SK-N-MC (cell line): ENCODE data around the gene NKX2-1.

Source experiments
- DNase-seq: peaks from one replicate; pipeline ENCODE4 v3.0.0-alpha.2; 2011; ENCODE audit warnings: low read depth, low spot score
- H3K27ac ChIP-seq: fragments of 200-600 bp; sonication (generic); 2 replicates; pipeline ENCODE4 v1.5.1; 2016; ENCODE audit warnings: mixed run types
- H3K36me3 ChIP-seq: fragments of 200-600 bp; sonication (generic); 2 replicates; pipeline ENCODE4 v1.6.1; 2017; ENCODE audit warnings: antibody characterized with exemption, low read length, mixed read lengths; ENCODE audit not compliant: insufficient read depth
- H3K4me3 ChIP-seq: fragments of 200-600 bp; sonication (generic); 2 replicates; pipeline ENCODE4 v1.5.1; 2016
- H3K9ac ChIP-seq: fragments of 200-600 bp; sonication (generic); 2 replicates; pipeline ENCODE4 v1.8.0; 2017; ENCODE audit warnings: mixed run types, mixed read lengths; ENCODE audit not compliant: insufficient read length
- H3K9me3 ChIP-seq: fragments of 200-600 bp; sonication (generic); 2 replicates; pipeline ENCODE4 v1.6.1; 2017; ENCODE audit warnings: low read depth, mild to moderate bottlenecking, antibody characterized with exemption, low read length, moderate library complexity, mixed read lengths
- EZH2 ChIP-seq: fragments of 200-600 bp; sonication (generic); IDR thresholded peaks from one replicate; pipeline ENCODE4 v1.6.1; 2017; ENCODE audit warnings: antibody characterized with exemption
- FOXP2 ChIP-seq: optimal IDR thresholded peaks from 2 replicates; pipeline ENCODE3; 2011; ENCODE audit warnings: mild to moderate bottlenecking, moderate library complexity; ENCODE audit not compliant: insufficient read depth; ENCODE audit errors: extremely low read length, control extremely low read depth
- POLR2AphosphoS5 ChIP-seq: IDR thresholded peaks from 2 replicates; pipeline ENCODE4 v1.6.1; 2012; ENCODE audit warnings: mild to moderate bottlenecking, low read depth, low read length, borderline replicate concordance

Gene NKX2-1

DNA sequence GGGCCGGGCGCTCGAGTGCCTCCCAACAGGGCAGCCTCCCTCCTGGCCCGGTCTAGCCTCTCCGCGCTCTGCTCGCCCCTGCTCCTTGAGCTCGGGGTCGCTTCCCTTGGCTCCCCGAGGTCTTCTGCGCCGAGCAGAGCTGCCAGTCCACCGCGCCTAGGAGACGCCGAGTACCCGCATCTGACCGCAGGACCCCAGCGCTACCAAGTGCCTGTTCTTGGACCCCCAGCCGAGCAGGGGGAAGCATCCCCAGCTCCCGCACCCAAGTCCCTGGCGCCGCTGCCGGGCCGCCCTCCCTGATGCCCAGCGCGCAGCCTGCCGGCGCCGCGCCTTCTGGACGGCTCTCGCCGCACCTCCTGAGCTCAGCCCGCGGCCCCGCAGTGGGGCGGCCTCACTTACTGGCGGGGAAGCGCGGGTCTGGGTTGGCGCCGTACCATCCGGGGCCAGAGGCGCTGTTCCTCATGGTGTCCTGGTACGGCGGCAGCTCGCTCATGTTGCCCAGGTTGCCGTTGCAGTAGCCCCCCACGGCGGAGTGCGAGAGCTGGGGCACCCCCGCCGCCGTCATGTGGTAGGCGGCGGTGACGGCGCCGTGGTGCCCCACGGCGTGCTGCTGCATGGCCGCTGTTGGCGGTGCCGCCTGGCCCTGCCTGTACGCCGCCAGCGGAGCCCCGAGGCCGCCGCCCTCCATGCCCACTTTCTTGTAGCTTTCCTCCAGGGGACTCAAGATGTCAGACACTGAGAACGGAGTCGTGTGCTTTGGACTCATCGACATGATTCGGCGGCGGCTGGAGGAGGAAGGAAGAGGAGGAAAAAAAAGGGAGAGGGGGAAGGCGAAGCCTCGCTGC is 1.2 kb downstream of the NKX2-1 start:
- Histone ChIP-seq H3K9ac (peak overlapping the region; percentile 83), H3K9me3 (no peaks in the 10 kb centered on the region), H3K27ac (no peak overlapping the region), H3K36me3 (no peaks in the 10 kb centered on the region), H3K4me3 (peak overlapping the region; percentile 87)
- no peak for TF ChIP-seq EZH2
- no peak for TF ChIP-seq POLR2AphosphoS5
- TF ChIP-seq FOXP2, result no peak
- no peak for DNase-seq

DNA sequence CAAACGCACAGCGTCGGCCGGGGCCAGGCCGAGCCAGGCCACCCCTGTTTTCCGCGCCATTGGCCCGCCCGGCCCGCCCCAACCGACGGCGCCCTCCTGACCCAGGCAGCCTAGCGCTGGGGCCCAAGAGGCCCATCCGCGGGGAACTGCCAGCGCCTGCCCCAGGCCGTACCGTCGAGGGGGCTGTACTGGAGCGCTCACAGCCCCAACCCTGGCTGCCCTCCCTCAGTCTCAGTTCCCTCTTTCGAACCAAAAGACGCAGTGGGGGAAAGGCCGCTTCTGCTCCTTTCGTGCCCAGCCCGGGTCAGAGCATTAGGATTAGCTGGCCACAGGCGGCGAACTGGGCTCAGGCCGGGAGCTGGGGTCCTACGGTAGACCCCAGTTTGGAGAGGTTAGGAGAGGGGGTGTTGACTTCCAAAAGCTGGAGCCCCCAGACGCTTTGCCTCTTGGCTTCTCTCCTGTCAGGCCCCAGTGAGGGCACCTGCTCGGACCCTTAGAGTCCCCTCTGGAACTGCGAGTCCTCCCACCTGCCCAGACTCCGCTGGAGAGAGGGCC is 1.9 kb downstream of the NKX2-1 start:
- Histone ChIP-seq H3K9ac (no peak overlapping the region), H3K9me3 (no peaks in the 10 kb centered on the region), H3K4me3 (peak overlapping the region; percentile 87), H3K27ac (no peak overlapping the region), H3K36me3 (no peaks in the 10 kb centered on the region)
- no peak for TF ChIP-seq POLR2AphosphoS5
- TF ChIP-seq FOXP2, result no peak
- no peak for TF ChIP-seq EZH2
- DNase-seq, result no peak

DNA sequence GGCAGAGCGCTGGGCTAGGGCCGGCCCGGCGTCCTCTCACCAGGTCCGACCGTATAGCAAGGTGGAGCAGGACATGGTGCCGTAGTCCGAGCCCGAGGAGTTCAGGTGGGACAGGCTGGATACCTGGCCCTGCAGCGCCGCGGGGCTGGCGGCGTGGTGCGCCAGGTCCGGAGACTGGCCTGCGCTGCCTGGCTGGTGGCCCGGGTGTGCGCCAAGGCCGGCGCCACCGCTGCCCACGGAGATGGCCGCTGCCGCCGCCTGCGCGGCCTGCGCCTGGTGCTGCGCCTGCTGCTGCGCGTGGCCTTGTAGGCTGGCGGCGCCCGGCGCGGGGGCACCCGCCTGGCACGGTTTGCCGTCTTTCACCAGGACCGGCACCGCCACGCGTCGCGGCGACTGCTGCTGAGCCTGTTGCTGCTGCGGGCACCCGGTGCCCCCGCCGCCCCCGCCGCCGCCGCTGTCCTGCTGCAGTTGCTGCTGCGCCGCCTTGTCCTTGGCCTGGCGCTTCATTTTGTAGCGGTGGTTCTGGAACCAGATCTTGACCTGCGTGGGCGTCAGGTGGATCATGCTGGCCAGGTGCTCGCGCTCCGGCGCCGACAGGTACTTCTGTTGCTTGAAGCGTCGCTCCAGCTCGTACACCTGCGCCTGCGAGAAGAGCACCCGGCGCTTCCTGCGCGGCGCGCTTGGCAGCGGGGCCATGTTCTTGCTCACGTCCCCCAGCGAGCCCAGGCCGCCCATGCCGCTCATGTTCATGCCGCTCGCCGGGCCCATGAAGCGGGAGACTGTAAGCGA is 2.6 kb downstream of the NKX2-1 start:
- H3K9me3 ChIP-seq, result no peaks in the 10 kb centered on the region
- TF ChIP-seq EZH2 (no peak), POLR2AphosphoS5 (no peak), FOXP2 (no peak)
- H3K4me3 ChIP-seq, result no peak overlapping the region; the same call in 1 of the 2 replicates
- peak overlapping the region; percentile 93 for H3K27ac ChIP-seq
- no peak for DNase-seq
- H3K9ac ChIP-seq, result no peak overlapping the region
- H3K36me3 ChIP-seq, result no peaks in the 10 kb centered on the region

DNA sequence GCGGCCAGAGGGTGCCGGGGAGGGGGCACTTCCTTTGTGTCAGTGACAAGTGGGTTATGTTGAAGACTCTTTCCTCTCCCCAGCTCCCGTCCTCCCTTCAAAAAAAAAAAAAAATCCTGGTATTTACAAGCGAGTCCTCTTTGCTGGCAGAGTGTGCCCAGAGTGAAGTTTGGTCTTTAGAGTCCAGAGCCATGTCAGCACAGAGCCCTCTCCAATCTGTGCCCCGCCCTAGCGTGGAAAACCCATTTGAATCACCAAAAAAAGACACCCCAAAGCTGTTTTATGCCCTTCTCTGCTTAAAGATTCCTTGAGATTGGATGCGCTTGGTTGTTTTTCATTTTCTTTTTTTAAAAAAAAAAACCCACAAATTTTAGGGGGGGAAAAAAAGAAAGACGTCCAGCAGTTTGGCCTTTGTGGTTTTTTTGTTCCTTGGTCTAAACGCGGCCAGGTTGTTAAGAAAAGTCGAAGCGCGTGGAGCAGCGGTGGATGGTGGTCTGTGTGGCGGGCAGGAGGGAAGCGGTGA is 3.3 kb downstream of the NKX2-1 start:
- H3K4me3 ChIP-seq, result peak overlapping the region; percentile 48
- TF ChIP-seq EZH2 (no peak), POLR2AphosphoS5 (no peak), FOXP2 (no peak)
- H3K36me3 ChIP-seq, result no peaks in the 10 kb centered on the region
- DNase-seq, result no peak
- H3K9ac ChIP-seq, result peak overlapping the region; percentile 31
- peak overlapping the region; percentile 93 for H3K27ac ChIP-seq
- no peaks in the 10 kb centered on the region for H3K9me3 ChIP-seq

DNA sequence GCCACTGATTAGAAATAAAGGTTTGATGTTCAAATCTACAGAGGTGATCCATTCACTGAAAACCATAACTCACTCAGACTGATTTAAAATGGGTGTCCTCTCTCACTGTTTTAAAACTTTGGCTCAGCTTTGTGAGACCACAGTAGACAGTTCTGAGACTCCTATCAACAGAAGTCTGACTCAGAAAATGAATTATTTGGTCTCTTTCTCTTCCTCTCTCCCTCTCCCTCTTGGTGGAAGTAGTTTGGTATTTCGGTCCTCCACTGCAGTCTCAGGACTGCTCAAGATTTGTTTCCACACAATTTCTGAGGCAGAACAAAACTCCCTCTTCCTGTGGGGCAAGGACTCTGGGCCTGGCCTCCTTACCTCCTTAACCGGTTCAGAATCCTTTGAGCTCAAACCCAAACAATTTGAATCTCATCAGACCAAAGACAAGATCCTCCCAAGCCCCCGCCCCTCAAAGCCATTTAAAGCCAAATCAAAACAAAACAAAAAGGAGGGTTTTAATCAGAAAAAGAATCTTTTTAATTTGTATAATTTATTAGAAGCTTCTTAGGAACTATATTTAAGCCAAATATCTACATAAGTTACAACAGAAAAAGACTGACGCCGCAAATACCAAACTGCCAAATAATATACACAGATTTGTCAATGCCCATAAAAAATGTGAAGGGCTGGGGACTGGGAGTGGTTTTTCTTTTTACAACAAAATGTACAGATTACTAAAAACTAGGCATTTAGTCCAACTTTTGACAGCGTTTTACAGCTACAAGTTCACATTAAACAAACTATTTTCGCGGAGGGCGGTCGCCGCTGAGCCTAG is 3.9 kb downstream of the NKX2-1 start:
- Histone ChIP-seq H3K9ac (peak overlapping the region; percentile 38), H3K36me3 (no peaks in the 10 kb centered on the region), H3K9me3 (no peaks in the 10 kb centered on the region), H3K27ac (peak overlapping the region; percentile 93), H3K4me3 (peak overlapping the region; percentile 48)
- no peak for TF ChIP-seq POLR2AphosphoS5
- TF ChIP-seq FOXP2, result no peak
- no peak for TF ChIP-seq EZH2
- DNase-seq, result no peak

DNA sequence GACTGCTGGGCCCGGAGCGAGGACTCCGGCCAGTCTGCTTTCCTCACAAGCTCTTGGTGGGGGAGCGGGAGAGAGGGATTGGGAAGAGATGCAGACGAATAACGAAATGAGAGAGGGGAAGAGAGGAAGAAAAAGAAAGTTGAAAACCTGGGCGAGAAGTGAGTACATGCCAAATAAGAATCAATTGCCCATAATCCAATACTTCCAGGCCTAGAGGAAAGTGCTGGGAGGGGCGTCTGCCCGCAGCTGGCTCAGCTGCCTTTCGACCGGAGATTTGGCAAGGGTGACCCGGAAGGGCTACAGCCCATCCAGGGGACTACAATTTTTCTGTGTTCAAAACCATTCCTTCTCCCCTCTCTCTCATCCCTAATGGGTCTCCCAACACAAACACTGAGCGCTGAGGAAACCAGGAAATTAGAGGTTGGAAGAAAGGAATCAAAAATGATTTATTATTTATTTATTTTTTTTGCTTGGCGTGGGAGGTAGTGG is 4.9 kb downstream of the NKX2-1 start:
- no peak overlapping the region for H3K9ac ChIP-seq
- no peak for TF ChIP-seq FOXP2
- TF ChIP-seq EZH2, result no peak
- no peak for TF ChIP-seq POLR2AphosphoS5
- H3K27ac ChIP-seq, result peak overlapping the region; percentile 42
- H3K36me3 ChIP-seq, result no peaks in the 10 kb centered on the region
- no peaks in the 10 kb centered on the region for H3K9me3 ChIP-seq
- no peak overlapping the region for H3K4me3 ChIP-seq
- no peak for DNase-seq

DNA sequence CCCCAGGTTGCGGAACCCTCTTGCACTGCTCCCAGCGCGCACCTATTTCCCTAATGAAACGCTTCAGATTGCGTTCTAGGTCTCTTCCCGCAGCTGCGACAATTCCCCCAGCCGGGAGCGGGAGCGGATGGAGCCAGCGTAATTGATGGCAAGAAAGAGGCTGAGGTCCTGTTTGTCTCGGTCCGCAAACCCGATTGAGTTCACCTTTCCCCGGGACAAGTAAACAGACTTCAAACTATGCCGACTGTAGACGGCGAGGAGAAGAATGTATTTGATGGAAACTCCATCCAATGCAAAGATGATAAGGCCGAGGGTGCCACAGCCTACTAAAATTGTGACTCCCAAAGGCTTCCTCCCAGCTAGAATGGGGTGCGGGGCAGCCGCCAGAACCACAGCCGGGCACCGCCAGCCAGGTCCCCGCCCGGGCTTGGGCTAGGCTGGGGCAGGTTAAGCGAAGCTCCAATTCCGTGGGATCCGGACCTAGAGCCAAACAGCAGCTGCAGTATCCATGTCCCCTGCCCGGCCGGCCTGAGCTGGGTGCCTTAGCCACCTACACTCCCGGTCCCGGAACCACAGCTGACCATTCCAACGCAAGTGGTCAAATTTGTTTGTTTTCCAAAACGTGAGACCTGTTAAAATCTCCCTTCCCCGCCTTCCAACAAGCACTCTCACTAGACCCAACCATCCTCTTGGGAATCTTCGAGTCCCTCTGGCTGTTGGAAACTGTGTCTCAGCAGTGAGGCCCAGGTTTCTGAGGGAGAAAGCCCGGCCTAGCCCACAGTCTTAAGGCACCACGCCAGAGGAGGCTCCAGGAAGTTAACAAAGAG is 5.5 kb downstream of the NKX2-1 start:
- Histone ChIP-seq H3K36me3 (no peaks in the 10 kb centered on the region), H3K9ac (no peak overlapping the region), H3K9me3 (no peaks in the 10 kb centered on the region), H3K4me3 (no peak overlapping the region), H3K27ac (peak overlapping the region; percentile 42; the same call in 1 of the 2 replicates)
- TF ChIP-seq FOXP2 (no peak), POLR2AphosphoS5 (no peak), EZH2 (no peak)
- no peak for DNase-seq
